Panc1 (cell line): ENCODE data around the gene LRRC3. TPM values are rescaled to one million over a fixed set of nuclear protein-coding genes. Genes with fewer than 3 reads are reported as not detected.

Source experiments
- ATAC-seq: fragments of 200-7000 bp; cut with Tn5 transposase; 2 replicates; pipeline ENCODE4 v1.9.1; 2020; ENCODE audit warnings: mild to moderate bottlenecking, moderate library complexity
- BruUV-seq: library from RNA; stranded (reverse); fragments of 400-500 nt; replicated peaks from 2 replicates; lab custom pipeline; 2021; lab: Mats Ljungman, UMichigan
- CTCF ChIA-PET: fragments of 300-600 bp; sonication (Branson Sonifier 250); formaldehyde crosslinking; loops from one replicate; lab custom pipeline; 2022; ENCODE audit warnings: antibody characterized with exemption; lab: Charles Lee
- POLR2A ChIA-PET: fragments of 300-600 bp; sonication (Branson Sonifier 250); formaldehyde crosslinking; loops from one replicate; lab custom pipeline; 2022; ENCODE audit warnings: antibody characterized with exemption; lab: Charles Lee
- DNase-seq: peaks from one replicate; pipeline ENCODE4 v3.0.0-alpha.2; 2010; ENCODE audit warnings: low read depth, low spot score
- H3K27ac ChIP-seq: 2 replicates; pipeline ENCODE4 v1.5.1; 2011; ENCODE audit warnings: mild to moderate bottlenecking, low read length, inconsistent platforms
- H3K27me3 ChIP-seq: fragments of 200-500 bp; sonication (Bioruptor generic); 2 replicates; pipeline ENCODE4 v1.6.0; 2014; ENCODE audit warnings: low read length, inconsistent platforms; ENCODE audit not compliant: control insufficient read depth, insufficient read depth
- H3K36me3 ChIP-seq: fragments of 200-500 bp; sonication (Bioruptor generic); 2 replicates; pipeline ENCODE4 v1.5.1; 2014; ENCODE audit warnings: inconsistent platforms, mild to moderate bottlenecking, low read length, moderate library complexity; ENCODE audit not compliant: control insufficient read depth, insufficient read depth
- H3K4me1 ChIP-seq: 2 replicates; pipeline ENCODE4 v1.5.1; 2011; ENCODE audit warnings: inconsistent platforms, mild to moderate bottlenecking, low read length, moderate library complexity; ENCODE audit not compliant: control insufficient read depth, insufficient read depth
- H3K4me3 ChIP-seq, 2 experiments: 2 replicates each; pipeline ENCODE4 v1.5.1; 2011 to 2012; ENCODE audit warnings: low read depth in 2 of 2, low read length in 2 of 2, mild to moderate bottlenecking in 2 of 2, inconsistent platforms in 1 of 2, moderate library complexity in 1 of 2
- H3K9me3 ChIP-seq: fragments of 200-500 bp; sonication (Bioruptor generic); 2 replicates; pipeline ENCODE4 v1.5.1; 2014; ENCODE audit warnings: low read depth, mild to moderate bottlenecking, inconsistent platforms, low read length, moderate library complexity; ENCODE audit not compliant: control insufficient read depth, insufficient read depth
- CTCF ChIP-seq: fragments of 450-650 bp; IDR thresholded peaks from 2 replicates; pipeline ENCODE4 v1.5.1; 2017; ENCODE audit warnings: mild to moderate bottlenecking
- POLR2AphosphoS5 ChIP-seq: IDR thresholded peaks from 2 replicates; pipeline ENCODE4 v1.6.1; 2012; ENCODE audit warnings: mild to moderate bottlenecking, low read depth, low read length, moderate library complexity
- REST ChIP-seq, 2 experiments: IDR thresholded peaks; 2 replicates each; pipeline ENCODE4 v1.6.1; 2011 to 2012; ENCODE audit warnings: low read depth in 2 of 2, control low read depth in 1 of 2, low read length in 1 of 2, mild to moderate bottlenecking in 1 of 2, moderate library complexity in 1 of 2; ENCODE audit not compliant: insufficient read depth in 1 of 2
- SIN3A ChIP-seq: IDR thresholded peaks from 2 replicates; pipeline ENCODE4 v1.6.1; 2012; ENCODE audit warnings: low read depth, mild to moderate bottlenecking, low read length, moderate library complexity, borderline replicate concordance; ENCODE audit not compliant: insufficient read depth
- TCF7L2 ChIP-seq: IDR thresholded peaks from 2 replicates; pipeline ENCODE4 v1.6.1; 2011; ENCODE audit warnings: mild to moderate bottlenecking, low read depth, low read length, inconsistent platforms
- in situ Hi-C: cut with HindIII; loops from 2 replicates; pipeline ENCODE4 v1.10.0; 2016; ENCODE audit warnings: low sequenced_read_pairs, low pct_unique_long_range_greater_than_20kb
- intact Hi-C: fragments of 100-400 bp; cut with micrococcal nuclease; formaldehyde crosslinking; loops from one replicate; pipeline ENCODE4 v1.10.0; 2022; ENCODE audit not compliant: unreplicated experiment
- total RNA-seq: library from RNA; stranded (reverse); gene quantifications from one replicate; pipeline ENCODE4 v1.2.1, GENCODE V29; 2021; ENCODE audit not compliant: unreplicated experiment

Gene LRRC3
- total RNA-seq, 1 experiment from 2014 or later, result 3.3 TPM

- in situ Hi-C loops (no loop called here), intact Hi-C loops (no loop called here)
- H3K27me3 ChIP-seq, result no peaks in the 10 kb centered on the region
- POLR2A ChIA-PET, result no interaction called here
- H3K27ac ChIP-seq, result no peak overlapping the region
- no peak overlapping the region for H3K4me3 ChIP-seq
- ATAC-seq (no peak), DNase-seq (no peak)
- no peaks in the 10 kb centered on the region for H3K9me3 ChIP-seq
- no TSS peak for BruUV-seq
- TF ChIP-seq REST (IDR thresholded peaks at IDR 0.05; ENCODE audit: insufficient read depth in 1 of 2, low read depth in 2 of 2, low read length in 1 of 2) (peak; percentile 54 to 70; a peak in 3 of 4 replicates), CTCF (no peak)
- H3K4me1 ChIP-seq, result no peaks in the 10 kb centered on the region
- CTCF ChIA-PET, result no interaction called here
- no peaks in the 10 kb centered on the region for H3K36me3 ChIP-seq
These were observed 44.3 kb downstream of the LRRC3 start for GRCh38 chr21:44499631-44500030.

GRCh38 chr21:44500111-44500510, 44.8 kb downstream of the LRRC3 start:
- Histone ChIP-seq H3K27me3 (no peaks in the 10 kb centered on the region), H3K36me3 (no peaks in the 10 kb centered on the region), H3K4me1 (no peaks in the 10 kb centered on the region), H3K27ac (no peak overlapping the region), H3K4me3 (no peak overlapping the region), H3K9me3 (no peaks in the 10 kb centered on the region)
- TF ChIP-seq TCF7L2 (no peak), CTCF (no peak), POLR2AphosphoS5 (no peak), SIN3A (no peak), REST (IDR thresholded peaks at IDR 0.05; ENCODE audit: insufficient read depth in 1 of 2, low read depth in 2 of 2, low read length in 1 of 2) (no peak)
- no TSS peak for BruUV-seq
- ChIA-PET POLR2A (no interaction called here), CTCF (no interaction called here)
- intact Hi-C loops, result no loop called here
- ATAC-seq, result no peak
- no peak for DNase-seq
- in situ Hi-C loops, result no loop called here
